B cell (primary cell): ENCODE data around the gene RPUSD2. TPM values are rescaled to one million over a fixed set of nuclear protein-coding genes. Genes with fewer than 3 reads are reported as not detected.

ENCODE experiments used
- ATAC-seq: fragments of 200-7000 bp; cut with Tn5 transposase; one replicate; pipeline ENCODE4 v1.10.0; 2021; ENCODE audit warnings: low read depth, mild to moderate bottlenecking, moderate number of reproducible peaks, moderate library complexity
- CTCF ChIA-PET: fragments of 350-600 bp; sonication (Branson Sonifier 250); formaldehyde crosslinking; loops from one replicate; lab custom pipeline; 2021; ENCODE audit warnings: antibody characterized with exemption, inconsistent platforms; lab: Charles Lee
- POLR2A ChIA-PET: fragments of 350-600 bp; sonication (Branson Sonifier 250); formaldehyde crosslinking; loops from one replicate; lab custom pipeline; 2021; ENCODE audit warnings: antibody characterized with exemption; lab: Charles Lee
- DNase-seq: peaks from one replicate; pipeline ENCODE4 v3.0.0; 2013
- H2AFZ ChIP-seq: 2 replicates; pipeline ENCODE4 v1.6.1; 2012; ENCODE audit warnings: mild to moderate bottlenecking, low read depth, low read length; ENCODE audit not compliant: insufficient read depth, poor library complexity, severe bottlenecking
- H3K27ac ChIP-seq, 2 donors: 1 replicate in 1 of 2; 2 replicates in 1 of 2; pipeline ENCODE4 v1.5.1; 2012 to 2013; ENCODE audit warnings: low read length in 2 of 2, mild to moderate bottlenecking in 2 of 2, moderate library complexity in 1 of 2
- H3K27me3 ChIP-seq, 4 experiments: fragments of 200-600 bp in 1 of 4; sonication (generic) in 1 of 4; replicated peaks in 1 of 4; 1 replicate in 2 of 4; 2 replicates in 2 of 4; pipeline versions ENCODE4 v1.6.1 to v1.7.0; 2013 to 2016; ENCODE audit warnings: low read length in 3 of 4, mild to moderate bottlenecking in 2 of 4, mixed read lengths in 1 of 4, moderate library complexity in 1 of 4; ENCODE audit not compliant: insufficient read depth in 4 of 4, control insufficient read depth in 3 of 4; ENCODE audit errors: control extremely low read depth in 1 of 4
- H3K36me3 ChIP-seq, 2 experiments: replicated peaks in 1 of 2; 1 replicate in 1 of 2; 2 replicates in 1 of 2; pipeline versions ENCODE4 v1.6.1 to v1.7.1; 2013; ENCODE audit warnings: low read length in 1 of 2; ENCODE audit not compliant: insufficient read depth in 2 of 2, control insufficient read depth in 1 of 2; ENCODE audit errors: control extremely low read depth in 1 of 2, extremely low read depth in 1 of 2
- H3K4me1 ChIP-seq, 2 donors: fragments of 200-600 bp in 1 of 2; sonication (generic) in 1 of 2; 1 replicate in 1 of 2; 2 replicates in 1 of 2; pipeline versions ENCODE4 v1.5.1 to v1.6.1; 2013 to 2017; ENCODE audit warnings: low read length in 2 of 2; ENCODE audit not compliant: control insufficient read depth in 2 of 2, insufficient read depth in 2 of 2
- H3K4me2 ChIP-seq: replicated peaks from 2 replicates; pipeline ENCODE3; 2012; ENCODE audit warnings: mild to moderate bottlenecking, low read depth, low read length; ENCODE audit not compliant: poor library complexity, severe bottlenecking
- H3K4me3 ChIP-seq, 5 experiments: fragments of 200-600 bp in 1 of 5; sonication (generic) in 1 of 5; 1 replicate in 3 of 5; 2 replicates in 2 of 5; pipeline versions ENCODE4 v1.5.1 to v1.7.0; 2011 to 2016; ENCODE audit warnings: low read length in 4 of 5, mild to moderate bottlenecking in 4 of 5, low read depth in 2 of 5, control low read depth in 1 of 5, moderate library complexity in 1 of 5; ENCODE audit not compliant: insufficient read depth in 1 of 5; ENCODE audit errors: control extremely low read depth in 1 of 5, extremely low read depth in 1 of 5
- H3K79me2 ChIP-seq: fragments of 200-600 bp; sonication (generic); one replicate; pipeline ENCODE4 v1.6.0; 2016; ENCODE audit warnings: low read length; ENCODE audit not compliant: control insufficient read depth, insufficient read depth
- H3K9ac ChIP-seq: fragments of 200-600 bp; sonication (generic); 2 replicates; pipeline ENCODE4 v1.6.1; 2017; ENCODE audit warnings: mild to moderate bottlenecking, low read length, moderate library complexity
- H3K9me3 ChIP-seq, 3 donors: one replicate each; pipeline versions ENCODE4 v1.6.1 to v1.7.1; 2013; ENCODE audit warnings: low read length in 2 of 3; ENCODE audit not compliant: control insufficient read depth in 2 of 3, insufficient read depth in 1 of 3; ENCODE audit errors: control extremely low read depth in 1 of 3
- H4K20me1 ChIP-seq: 2 replicates; pipeline ENCODE4 v1.6.0; 2012; ENCODE audit warnings: mild to moderate bottlenecking, low read length; ENCODE audit not compliant: insufficient read depth, control insufficient read depth, poor library complexity, severe bottlenecking
- H3K27ac Mint-ChIP-seq: one replicate; pipeline ENCODE4 v1.8.0; 2021; ENCODE audit warnings: mixed read lengths
- H3K27me3 Mint-ChIP-seq: one replicate; pipeline ENCODE4 v1.8.0; 2021; ENCODE audit warnings: mixed read lengths
- H3K4me1 Mint-ChIP-seq: one replicate; pipeline ENCODE4 v1.8.0; 2021; ENCODE audit warnings: mixed read lengths
- H3K4me3 Mint-ChIP-seq: one replicate; pipeline ENCODE4 v1.8.0; 2021; ENCODE audit warnings: mixed read lengths
- H3K9me3 Mint-ChIP-seq: one replicate; pipeline ENCODE4 v1.8.0; 2022; ENCODE audit warnings: mixed read lengths; ENCODE audit not compliant: insufficient read depth
- EZH2 ChIP-seq: IDR thresholded peaks from 2 replicates; pipeline ENCODE4 v1.6.1; 2012; ENCODE audit warnings: borderline replicate concordance, low read depth, mild to moderate bottlenecking, moderate library complexity, low read length; ENCODE audit not compliant: insufficient read depth, poor library complexity, severe bottlenecking
- whole genome bisulfite sequencing: methylation state at CpG from one replicate; pipeline ENCODE4 v1.1.5; 2013; ENCODE audit warnings: missing lambda C conversion rate; ENCODE audit not compliant: insufficient coverage; 5-methylcytosine and 5-hydroxymethylcytosine counted together
- intact Hi-C: fragments of 100-400 bp; cut with micrococcal nuclease; formaldehyde crosslinking; loops from one replicate; pipeline ENCODE4 v1.10.0; 2022
- polyA plus RNA-seq: library from polyadenylated mRNA; depleted of rRNA; stranded (reverse); fragments of >200 nt; gene quantifications from 2 replicates; pipeline ENCODE4 v1.2.3, GENCODE V29; 2012
- total RNA-seq, 2 donors: library from RNA; stranded (reverse); fragments of 120-200 nt in 1 of 2; gene quantifications; 1 replicate in 1 of 2; 2 replicates in 1 of 2; pipeline versions ENCODE4 v1.2.3 to v1.2.4, GENCODE V29; 2013 to 2022
- TF ChIP-seq, protein P1 (sequence below): fragments of 200-600 bp; IDR thresholded peaks from one replicate; pipeline ENCODE4 v1.8.0; 2022; ENCODE audit warnings: antibody characterized with exemption, mild to moderate bottlenecking

Gene RPUSD2
- total and polyA plus RNA-seq, 2 donors (not counting 1 experiment from before 2014, with no cell fraction given): 9.8 to 21.1 TPM

- POLR2A ChIA-PET: interaction anchor here (0.6 kb wide), 1 partner anchor 85 kb away, joined by 3 read pairs; no protein-coding TSS in a partner anchor
Observed at GRCh38 chr15:40593165-40593564, 24.1 kb downstream of the RPUSD2 start.

More at GRCh38 chr15:40593165-40593564, 24.1 kb downstream of the RPUSD2 start:
- H3K9me3 Mint-ChIP-seq: no peaks in the 10 kb centered on the region
- peak overlapping the region; percentile 67 for H3K27ac Mint-ChIP-seq
- peaks cover 23% of the 10 kb centered on the region for H3K4me1 Mint-ChIP-seq
- Histone ChIP-seq H3K9ac (no peak overlapping the region), H3K4me2 (peak overlapping the region; percentile 85), H3K27ac (peak overlapping the region in 1 of 2 donors; percentile 29), H3K27me3 (no peaks in the 10 kb centered on the region), H3K4me3 (no peak overlapping the region), H3K79me2 (peaks cover 16% of the 10 kb centered on the region), H3K4me1 (peaks cover 10 to 22% of the 10 kb centered on the region in 2 donors), H3K9me3 (no peaks in the 10 kb centered on the region), H3K36me3 (no peaks in the 10 kb centered on the region), H2AFZ (peak overlapping the region; percentile 89), H4K20me1 (no peaks in the 10 kb centered on the region)
- ATAC-seq (no peak), DNase-seq (peak; percentile 22)
- intact Hi-C loops: loop anchor here (1.0 to 5.0 kb wide), 3 partner anchors 24 to 151 kb away; partner anchors contain the start of genes BAHD1 and RPUSD2
- peak overlapping the region; percentile 96 for H3K4me3 Mint-ChIP-seq
- CTCF ChIA-PET: interaction anchor here (1.2 to 7.6 kb wide), 4 partner anchors 29 to 189 kb away, joined by 3 to 54 read pairs (median 8); partner anchors contain the start of gene CCDC32
- TF ChIP-seq EZH2: no peak
- TF ChIP-seq, protein P1, sequence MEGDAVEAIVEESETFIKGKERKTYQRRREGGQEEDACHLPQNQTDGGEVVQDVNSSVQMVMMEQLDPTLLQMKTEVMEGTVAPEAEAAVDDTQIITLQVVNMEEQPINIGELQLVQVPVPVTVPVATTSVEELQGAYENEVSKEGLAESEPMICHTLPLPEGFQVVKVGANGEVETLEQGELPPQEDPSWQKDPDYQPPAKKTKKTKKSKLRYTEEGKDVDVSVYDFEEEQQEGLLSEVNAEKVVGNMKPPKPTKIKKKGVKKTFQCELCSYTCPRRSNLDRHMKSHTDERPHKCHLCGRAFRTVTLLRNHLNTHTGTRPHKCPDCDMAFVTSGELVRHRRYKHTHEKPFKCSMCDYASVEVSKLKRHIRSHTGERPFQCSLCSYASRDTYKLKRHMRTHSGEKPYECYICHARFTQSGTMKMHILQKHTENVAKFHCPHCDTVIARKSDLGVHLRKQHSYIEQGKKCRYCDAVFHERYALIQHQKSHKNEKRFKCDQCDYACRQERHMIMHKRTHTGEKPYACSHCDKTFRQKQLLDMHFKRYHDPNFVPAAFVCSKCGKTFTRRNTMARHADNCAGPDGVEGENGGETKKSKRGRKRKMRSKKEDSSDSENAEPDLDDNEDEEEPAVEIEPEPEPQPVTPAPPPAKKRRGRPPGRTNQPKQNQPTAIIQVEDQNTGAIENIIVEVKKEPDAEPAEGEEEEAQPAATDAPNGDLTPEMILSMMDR: no peak
- no peaks in the 10 kb centered on the region for H3K27me3 Mint-ChIP-seq
- WGBS: no CpG with 5 or more reads among the region's 2 CpGs
